GM18868 (cell line): Measurements from ENCODE around the gene CHCHD6.

Source experiments
- ATAC-seq: cut with Tn5 transposase; IDR thresholded peaks from one replicate; pipeline ENCODE4 v1.9.1; 2021; ENCODE audit warnings: mild to moderate bottlenecking, moderate library complexity; ENCODE audit not compliant: unreplicated experiment

Gene CHCHD6

GRCh38 chr3:126970921-126971320 lies 266.9 kb downstream of the CHCHD6 start:
- no peak for ATAC-seq

GRCh38 chr3:126971891-126972351 lies 267.9 kb downstream of the CHCHD6 start:
- ATAC-seq, result no peak

- ATAC-seq, result no peak
Measured at GRCh38 chr3:126972866-126973265, 268.8 kb downstream of the CHCHD6 start.

GRCh38 chr3:126973814-126974213 lies 269.8 kb downstream of the CHCHD6 start:
- ATAC-seq, result no peak

GRCh38 chr3:126974756-126975155 lies 270.7 kb downstream of the CHCHD6 start:
- ATAC-seq, result no peak

GRCh38 chr3:126976906-126977305 lies 272.9 kb downstream of the CHCHD6 start:
- ATAC-seq, result no peak

- ATAC-seq, result no peak
Measured at GRCh38 chr3:126977821-126978220, 273.8 kb downstream of the CHCHD6 start.

- no peak for ATAC-seq
Measured at GRCh38 chr3:126978291-126978690, 274.3 kb downstream of the CHCHD6 start.

GRCh38 chr3:126979046-126979628 lies 275.1 kb downstream of the CHCHD6 start:
- ATAC-seq, result no peak

GRCh38 chr3:126980266-126980811 lies 276.3 kb downstream of the CHCHD6 start:
- ATAC-seq, result no peak

- ATAC-seq, result peak; percentile 44
Measured at GRCh38 chr3:126982126-126982470, 278.1 kb downstream of the CHCHD6 start.

GRCh38 chr3:126982471-126983175 lies 278.6 kb downstream of the CHCHD6 start, which contains the start of gene PLXNA1:
Gene PLXNA1 (plus strand): TSS chr3:126983115. CDS start chr3:126988594, 5,479 bp downstream.
- peak; percentile 70 for ATAC-seq

GRCh38 chr3:126983276-126983652 lies 279.2 kb downstream of the CHCHD6 start:
- ATAC-seq, result no peak

- no peak for ATAC-seq
Measured at GRCh38 chr3:126983653-126984390, 279.8 kb downstream of the CHCHD6 start.

- no peak for ATAC-seq
Measured at GRCh38 chr3:126984391-126985131, 280.5 kb downstream of the CHCHD6 start.

- no peak for ATAC-seq
Measured at GRCh38 chr3:126985132-126985985, 281.3 kb downstream of the CHCHD6 start.

GRCh38 chr3:126986001-126986400 lies 282.0 kb downstream of the CHCHD6 start:
- ATAC-seq, result no peak

- ATAC-seq, result no peak
Measured at GRCh38 chr3:126987129-126987528, 283.1 kb downstream of the CHCHD6 start.

- no peak for ATAC-seq
Measured at GRCh38 chr3:126987596-126987995, 283.6 kb downstream of the CHCHD6 start.

- no peak for ATAC-seq
Measured at GRCh38 chr3:126988451-126989021, 284.5 kb downstream of the CHCHD6 start.
